ENCODE results near the gene PLPP1. TPM values are rescaled to one million over a fixed set of nuclear protein-coding genes. Genes with fewer than 3 reads are reported as not detected.

The PLPP1 gene
- total and polyA plus RNA-seq, 2 of the 8 experiments (the other 6 are each of a cell fraction or from before 2014, with no cell fraction given): 43.7 to 91.3 TPM

GRCh38 chr5:55407984-55408383 lies 126.8 kb downstream of the PLPP1 start (continued):
- TF ChIP-seq HDAC6 (IDR thresholded peaks at IDR 0.05; ENCODE audit: low read depth, low read length) (no peak), SP4 (IDR thresholded peaks at IDR 0.05; ENCODE audit: low read length) (no peak), NRF1 (IDR thresholded peaks at IDR 0.05; ENCODE audit: low read depth, low read length) (no peak), CHD1 (IDR thresholded peaks at IDR 0.05; ENCODE audit: low read depth, low read length) (no peak)

Measured in H1 (cell line).